PC-9 (cell line): ENCODE results near the gene TMUB1.

Source experiments
- CTCF ChIP-seq: fragments of 200-600 bp; sonication (generic); conservative IDR thresholded peaks from 2 replicates; pipeline ENCODE4 v1.6.1; 2017; ENCODE audit warnings: mixed run types, antibody characterized with exemption, mild to moderate bottlenecking, moderate library complexity
- EZH2 ChIP-seq: fragments of 200-600 bp; sonication (generic); IDR thresholded peaks from 2 replicates; pipeline ENCODE4 v1.8.0; 2017; ENCODE audit warnings: antibody characterized with exemption, low read depth

GRCh38 chr7:151034312-151035025, 48.8 kb downstream of the TMUB1 start:
- TF ChIP-seq CTCF = no peak
- no peak for TF ChIP-seq EZH2
